Activated CD4-positive, alpha-beta T cell treated with anti-CD3 and anti-CD28 coated beads, Interleukin-2, amount 10 ng/mL, durations not matched to agents 7 days and 5 days (primary cell): ENCODE results near the gene WDFY4. TPM values are rescaled to one million over a fixed set of nuclear protein-coding genes. Genes with fewer than 3 reads are reported as not detected.

Source experiments
- CTCF ChIA-PET: fragments of 350-600 bp; sonication (Branson Sonifier 250); formaldehyde crosslinking; loops from one replicate; lab custom pipeline; 2021; ENCODE audit warnings: antibody characterized with exemption; lab: Charles Lee
- POLR2A ChIA-PET: fragments of 350-600 bp; sonication (Branson Sonifier 250); formaldehyde crosslinking; loops from one replicate; lab custom pipeline; 2021; ENCODE audit warnings: antibody characterized with exemption; lab: Charles Lee
- DNase-seq: peaks from one replicate; pipeline ENCODE4 v3.0.0-alpha.2; 2020
- H3K27ac Mint-ChIP-seq: one replicate; pipeline ENCODE4 v1.8.0; 2021; ENCODE audit warnings: mild to moderate bottlenecking, moderate library complexity, mixed read lengths
- H3K27me3 Mint-ChIP-seq: one replicate; pipeline ENCODE4 v1.8.0; 2021; ENCODE audit warnings: mixed read lengths
- H3K36me3 Mint-ChIP-seq: one replicate; pipeline ENCODE4 v1.8.0; 2021; ENCODE audit warnings: low read depth, mixed read lengths
- H3K4me1 Mint-ChIP-seq: one replicate; pipeline ENCODE4 v1.8.0; 2021; ENCODE audit warnings: mixed read lengths
- H3K4me3 Mint-ChIP-seq: one replicate; pipeline ENCODE4 v1.8.0; 2021; ENCODE audit warnings: mild to moderate bottlenecking, moderate library complexity, mixed read lengths
- H3K9me3 Mint-ChIP-seq: one replicate; pipeline ENCODE4 v1.8.0; 2021; ENCODE audit warnings: mixed read lengths
- total RNA-seq, 2 experiments: library from RNA; stranded (reverse); gene quantifications; one replicate each; pipeline ENCODE4 v1.2.3, GENCODE V29; 2021

WDFY4 gene
- total RNA-seq, 2 experiments from 2014 or later: 0.37 to 0.40 TPM

GRCh38 chr10:48750991-48751390 is 66.3 kb downstream of the WDFY4 start:
- no peak for DNase-seq
- Mint-ChIP-seq H3K9me3 (no peaks in the 10 kb centered on the region), H3K27me3 (no peaks in the 10 kb centered on the region), H3K27ac (no peak overlapping the region), H3K4me1 (no peaks in the 10 kb centered on the region), H3K36me3 (no peaks in the 10 kb centered on the region), H3K4me3 (no peak overlapping the region)
- POLR2A ChIA-PET: no interaction called here
- CTCF ChIA-PET: no interaction called here

- H3K4me1 Mint-ChIP-seq: no peaks in the 10 kb centered on the region
- no peak overlapping the region for H3K4me3 Mint-ChIP-seq
- H3K36me3 Mint-ChIP-seq: no peaks in the 10 kb centered on the region
- ChIA-PET CTCF (no interaction called here), POLR2A (no interaction called here)
- no peaks in the 10 kb centered on the region for H3K9me3 Mint-ChIP-seq
- H3K27ac Mint-ChIP-seq: no peak overlapping the region
- no peak for DNase-seq
- H3K27me3 Mint-ChIP-seq: no peaks in the 10 kb centered on the region
Observed at GRCh38 chr10:48751730-48752129, 67.1 kb downstream of the WDFY4 start.

GRCh38 chr10:48758411-48758810 is 73.7 kb downstream of the WDFY4 start:
- H3K36me3 Mint-ChIP-seq: no peaks in the 10 kb centered on the region
- no peak for DNase-seq
- H3K9me3 Mint-ChIP-seq: no peaks in the 10 kb centered on the region
- H3K4me3 Mint-ChIP-seq: no peak overlapping the region
- CTCF ChIA-PET: no interaction called here
- no peaks in the 10 kb centered on the region for H3K4me1 Mint-ChIP-seq
- peaks cover 13% of the 10 kb centered on the region for H3K27me3 Mint-ChIP-seq
- POLR2A ChIA-PET: no interaction called here
- no peak overlapping the region for H3K27ac Mint-ChIP-seq

GRCh38 chr10:48759113-48759901 is 74.6 kb downstream of the WDFY4 start:
- ChIA-PET POLR2A (no interaction called here), CTCF (no interaction called here)
- H3K9me3 Mint-ChIP-seq: no peaks in the 10 kb centered on the region
- H3K4me1 Mint-ChIP-seq: no peaks in the 10 kb centered on the region
- H3K27me3 Mint-ChIP-seq: peaks cover 13% of the 10 kb centered on the region
- H3K27ac Mint-ChIP-seq: no peak overlapping the region
- no peaks in the 10 kb centered on the region for H3K36me3 Mint-ChIP-seq
- no peak for DNase-seq
- no peak overlapping the region for H3K4me3 Mint-ChIP-seq

- Mint-ChIP-seq H3K4me3 (no peak overlapping the region), H3K4me1 (no peaks in the 10 kb centered on the region), H3K27me3 (peaks cover 13% of the 10 kb centered on the region), H3K36me3 (no peaks in the 10 kb centered on the region), H3K9me3 (no peaks in the 10 kb centered on the region), H3K27ac (no peak overlapping the region)
- ChIA-PET POLR2A (no interaction called here), CTCF (interaction anchor here (1.0 kb wide), 1 partner anchor 105 kb away, joined by 4 read pairs; no protein-coding TSS in a partner anchor)
- DNase-seq: no peak
Observed at GRCh38 chr10:48760983-48761382, 76.3 kb downstream of the WDFY4 start.

GRCh38 chr10:48762064-48763042 is 77.7 kb downstream of the WDFY4 start:
- ChIA-PET CTCF (no interaction called here), POLR2A (interaction anchor here (0.6 kb wide), 1 partner anchor 302 kb away, joined by 3 read pairs; no protein-coding TSS in a partner anchor)
- Mint-ChIP-seq H3K4me3 (no peak overlapping the region), H3K4me1 (no peaks in the 10 kb centered on the region), H3K27me3 (peaks cover 10% of the 10 kb centered on the region), H3K36me3 (no peaks in the 10 kb centered on the region), H3K9me3 (no peaks in the 10 kb centered on the region), H3K27ac (no peak overlapping the region)
- no peak for DNase-seq

GRCh38 chr10:48763403-48763965 is 78.8 kb downstream of the WDFY4 start:
- Mint-ChIP-seq H3K36me3 (no peaks in the 10 kb centered on the region), H3K9me3 (no peaks in the 10 kb centered on the region), H3K4me1 (no peaks in the 10 kb centered on the region), H3K27me3 (peaks cover 5% of the 10 kb centered on the region), H3K4me3 (no peak overlapping the region), H3K27ac (no peak overlapping the region)
- ChIA-PET POLR2A (no interaction called here), CTCF (no interaction called here)
- DNase-seq: no peak

- CTCF ChIA-PET: no interaction called here
Observed at GRCh38 chr10:48764486-48764885, 79.8 kb downstream of the WDFY4 start.

GRCh38 chr10:48765039-48765438 is 80.4 kb downstream of the WDFY4 start:
- H3K9me3 Mint-ChIP-seq: no peaks in the 10 kb centered on the region
- CTCF ChIA-PET: no interaction called here

More at GRCh38 chr10:48764486-48764885, 79.8 kb downstream of the WDFY4 start:
- Mint-ChIP-seq H3K4me3 (no peak overlapping the region), H3K27me3 (peaks cover 5% of the 10 kb centered on the region), H3K9me3 (no peaks in the 10 kb centered on the region), H3K4me1 (no peaks in the 10 kb centered on the region), H3K27ac (no peak overlapping the region), H3K36me3 (no peaks in the 10 kb centered on the region)
- DNase-seq: no peak
- POLR2A ChIA-PET: no interaction called here

GRCh38 chr10:48765527-48765926 is 80.9 kb downstream of the WDFY4 start:
- POLR2A ChIA-PET: interaction anchor here (0.6 kb wide), 2 partner anchors 10 to 139 kb away, joined by 3 read pairs; no protein-coding TSS in a partner anchor
- Mint-ChIP-seq H3K4me3 (no peak overlapping the region), H3K27me3 (no peaks in the 10 kb centered on the region), H3K36me3 (no peaks in the 10 kb centered on the region), H3K4me1 (no peaks in the 10 kb centered on the region), H3K27ac (no peak overlapping the region), H3K9me3 (no peaks in the 10 kb centered on the region)
- DNase-seq: no peak
- CTCF ChIA-PET: no interaction called here

More at GRCh38 chr10:48765039-48765438, 80.4 kb downstream of the WDFY4 start:
- no peaks in the 10 kb centered on the region for H3K27me3 Mint-ChIP-seq
- H3K4me3 Mint-ChIP-seq: no peak overlapping the region
- DNase-seq: no peak
- H3K4me1 Mint-ChIP-seq: no peaks in the 10 kb centered on the region
- POLR2A ChIA-PET: interaction anchor here (0.6 kb wide), 2 partner anchors 9 to 139 kb away, joined by 3 read pairs; no protein-coding TSS in a partner anchor
- no peak overlapping the region for H3K27ac Mint-ChIP-seq
- H3K36me3 Mint-ChIP-seq: no peaks in the 10 kb centered on the region

- Mint-ChIP-seq H3K27me3 (no peaks in the 10 kb centered on the region), H3K36me3 (no peaks in the 10 kb centered on the region), H3K27ac (no peak overlapping the region), H3K4me1 (no peaks in the 10 kb centered on the region), H3K9me3 (no peaks in the 10 kb centered on the region), H3K4me3 (no peak overlapping the region)
- DNase-seq: no peak
- POLR2A ChIA-PET: no interaction called here
- CTCF ChIA-PET: no interaction called here
Observed at GRCh38 chr10:48767373-48768143, 82.9 kb downstream of the WDFY4 start.

GRCh38 chr10:48768144-48768766 is 83.6 kb downstream of the WDFY4 start:
- no peak overlapping the region for H3K27ac Mint-ChIP-seq
- H3K4me3 Mint-ChIP-seq: no peak overlapping the region
- H3K27me3 Mint-ChIP-seq: no peaks in the 10 kb centered on the region
- no peaks in the 10 kb centered on the region for H3K9me3 Mint-ChIP-seq
- ChIA-PET POLR2A (no interaction called here), CTCF (no interaction called here)
- no peaks in the 10 kb centered on the region for H3K4me1 Mint-ChIP-seq
- DNase-seq: no peak
- H3K36me3 Mint-ChIP-seq: no peaks in the 10 kb centered on the region
